Stimulated activated CD8-positive, alpha-beta memory T cell treated with anti-CD3 and anti-CD28 coated beads, Interleukin-4, amount 100 ng/mL, for 48 hours (primary cell): ENCODE measurements around the gene DDTL.

ENCODE experiments used
- DNase-seq: peaks from one replicate; pipeline ENCODE4 v3.0.0-alpha.2; 2020

Gene DDTL

DNA sequence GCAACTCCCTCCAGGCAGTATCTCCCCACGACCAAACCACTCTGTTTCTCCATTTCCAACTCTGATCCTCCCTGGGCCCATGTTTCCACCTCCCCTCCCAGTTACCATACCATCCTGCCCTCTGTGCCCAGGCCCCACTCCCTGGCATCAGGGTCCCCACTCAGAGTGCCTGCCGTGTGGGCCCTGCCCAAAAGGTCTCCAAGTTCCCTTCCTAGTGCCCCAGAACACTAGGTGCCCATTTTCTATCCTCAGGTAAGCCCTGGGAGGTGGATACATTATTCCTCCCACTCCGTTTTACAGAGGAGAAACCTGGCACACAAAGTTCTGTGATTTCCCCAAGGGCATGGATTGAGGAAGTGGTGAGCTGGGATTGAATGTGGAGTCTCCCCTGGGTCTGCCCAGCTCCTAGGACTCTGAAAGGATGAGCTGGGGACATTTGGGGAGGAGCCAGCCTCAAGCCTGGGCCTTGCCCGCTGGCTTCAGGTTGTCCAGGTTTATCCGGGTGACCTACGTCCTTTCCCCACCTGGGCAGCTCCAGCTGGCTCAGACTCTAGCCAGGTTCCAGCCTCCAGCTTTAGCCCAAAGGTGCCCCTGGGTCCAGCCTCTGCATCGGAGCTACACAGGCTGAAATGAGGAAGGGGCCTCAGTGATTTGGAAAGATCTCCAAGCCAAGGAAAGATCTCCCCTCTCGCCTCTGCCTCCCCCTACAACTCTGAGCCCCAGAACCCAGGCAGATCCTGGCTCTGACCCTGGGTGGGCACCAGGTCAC is 40.7 kb downstream of the DDTL start:
- no peak for DNase-seq

DNA sequence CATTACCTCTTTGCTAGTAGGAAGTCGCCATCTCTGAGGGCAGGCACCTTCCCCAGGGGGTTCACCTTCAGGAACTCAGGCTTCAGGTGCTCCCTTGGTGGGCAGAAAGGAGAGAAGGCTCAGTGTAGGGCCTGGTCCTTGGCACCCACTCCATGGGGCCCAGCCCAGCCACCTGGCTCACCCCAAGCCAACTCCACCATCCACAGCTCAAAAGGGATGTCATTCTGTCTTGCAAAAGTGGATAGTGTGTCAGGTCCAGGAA is 41.3 kb downstream of the DDTL start:
- no peak for DNase-seq

DNA sequence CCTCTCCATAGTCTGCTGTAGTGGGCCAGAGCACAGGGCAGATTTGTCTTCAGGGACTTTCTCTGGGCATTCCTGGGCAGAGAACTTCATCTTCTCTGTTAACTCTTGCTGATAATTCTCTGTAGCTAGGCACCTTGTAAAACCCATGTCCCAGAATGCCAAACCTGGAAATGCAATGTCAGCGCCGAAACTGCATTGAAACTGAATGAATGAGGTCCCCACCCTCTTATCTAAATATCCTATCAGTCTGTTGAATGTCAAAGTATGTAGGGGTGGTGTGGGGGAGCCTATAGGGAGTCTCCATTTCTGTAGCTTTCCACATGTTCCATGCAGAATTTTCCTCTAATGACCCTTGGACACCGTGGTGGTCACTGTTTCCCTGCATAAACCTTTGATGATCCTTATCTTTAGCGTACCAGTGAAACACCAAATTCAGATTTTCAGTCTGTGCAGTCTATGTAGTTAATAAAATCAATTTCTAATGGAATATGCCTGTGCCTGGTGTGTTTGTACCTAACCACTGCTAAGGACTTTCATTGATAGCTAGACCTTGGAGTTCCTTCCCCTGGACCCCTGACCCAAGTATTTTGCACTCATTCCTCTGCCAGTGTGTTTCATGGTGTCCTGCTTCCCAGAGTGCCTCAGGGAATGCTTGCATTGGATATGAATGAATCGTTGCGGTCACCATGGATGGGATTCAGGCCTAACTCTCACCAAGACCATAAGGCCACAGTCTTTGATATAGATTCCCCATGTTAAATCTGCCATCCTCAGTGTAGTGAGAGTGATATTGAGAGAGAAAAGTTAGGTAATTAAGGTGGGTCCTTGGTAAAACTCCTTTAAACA is 41.9 kb downstream of the DDTL start:
- DNase-seq, result no peak

DNA sequence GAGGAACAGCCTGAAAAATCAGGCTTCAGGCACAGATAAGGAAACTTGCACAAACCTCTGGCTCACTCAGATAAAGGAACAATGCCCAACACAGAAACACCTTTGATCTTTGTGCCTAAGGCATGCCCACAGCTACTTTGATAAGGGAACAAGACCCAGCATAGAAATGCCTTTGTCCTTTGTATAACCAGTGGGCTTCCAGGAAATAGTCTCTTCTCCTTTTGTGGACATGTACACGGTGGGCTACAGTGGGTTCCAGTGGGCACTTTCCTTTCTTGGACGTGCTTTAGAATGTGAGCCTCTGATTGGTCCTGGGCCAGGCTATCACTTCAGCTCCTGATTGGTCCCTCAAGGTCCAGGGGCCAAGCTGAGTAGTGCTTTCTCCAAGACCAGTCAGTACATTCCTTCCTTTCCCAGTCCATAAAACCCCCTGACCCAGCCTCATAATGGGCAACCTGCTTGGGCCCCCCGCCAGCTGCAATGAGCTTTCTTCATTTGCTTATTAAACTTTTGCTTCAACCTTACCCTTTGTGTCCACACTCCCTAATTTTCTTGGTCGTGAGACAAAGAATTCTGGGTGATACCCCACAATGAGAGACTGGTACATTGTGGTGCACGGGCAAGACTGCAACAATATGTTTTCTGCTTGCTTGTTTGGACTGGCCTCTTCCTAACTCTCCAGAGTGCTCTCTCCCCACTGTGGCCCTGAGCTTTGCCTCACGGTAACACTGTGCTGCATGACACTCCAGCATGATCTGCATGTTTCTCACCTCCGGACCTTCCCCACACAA is 42.7 kb downstream of the DDTL start:
- no peak for DNase-seq

DNA sequence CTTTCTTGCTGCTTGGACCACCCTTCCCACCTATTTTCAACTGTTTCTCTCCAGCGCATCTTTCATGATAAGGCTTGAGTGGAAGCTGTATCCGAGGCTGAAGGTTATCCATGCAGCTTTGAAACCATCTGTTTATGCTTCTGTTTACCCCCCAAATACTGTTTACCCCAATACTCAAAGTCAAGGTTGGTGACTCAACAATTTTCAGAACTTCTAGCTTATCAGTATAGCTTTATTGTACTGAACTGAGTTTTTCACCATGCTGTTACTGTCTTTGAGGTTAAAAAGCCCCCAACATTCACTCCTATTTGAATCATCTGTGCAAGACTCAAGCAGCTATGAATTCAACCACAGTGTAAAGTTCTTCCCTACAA is 43.3 kb downstream of the DDTL start:
- no peak for DNase-seq

DNA sequence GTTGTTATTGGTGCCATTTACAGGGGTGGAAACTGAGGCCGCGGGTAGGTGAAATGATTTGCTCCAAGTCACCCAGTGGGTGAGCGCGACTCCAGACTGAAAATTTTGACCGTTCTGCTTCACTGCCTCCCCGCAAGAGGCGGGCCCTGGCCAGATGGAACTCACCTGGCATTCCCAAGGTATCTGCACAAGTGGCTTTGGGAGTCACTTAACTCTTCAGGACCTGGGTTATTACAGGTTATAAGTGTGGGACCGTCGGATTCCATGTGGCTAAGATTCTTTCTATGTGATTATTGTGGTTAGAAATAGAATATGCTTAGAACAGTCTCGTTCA is 45.0 kb downstream of the DDTL start:
- DNase-seq, result no peak

DNA sequence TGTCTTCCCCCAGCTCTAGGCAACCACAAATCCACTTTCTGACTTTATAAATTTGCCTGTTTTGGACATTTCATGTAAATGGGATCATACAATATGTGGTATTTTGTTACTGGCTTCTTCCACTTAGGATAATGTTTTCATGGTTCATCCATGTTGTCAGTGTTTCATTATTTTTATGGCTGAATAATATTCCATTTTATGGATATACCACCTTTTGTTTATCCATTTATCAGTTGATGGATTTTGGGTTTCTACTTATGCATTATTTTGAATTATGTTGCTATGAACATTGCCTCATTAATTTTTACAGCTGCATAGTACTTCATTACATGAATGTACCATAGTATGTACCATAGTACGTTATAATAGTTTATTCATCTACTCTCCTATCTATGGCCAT is 49.5 kb downstream of the DDTL start:
- no peak for DNase-seq

DNA sequence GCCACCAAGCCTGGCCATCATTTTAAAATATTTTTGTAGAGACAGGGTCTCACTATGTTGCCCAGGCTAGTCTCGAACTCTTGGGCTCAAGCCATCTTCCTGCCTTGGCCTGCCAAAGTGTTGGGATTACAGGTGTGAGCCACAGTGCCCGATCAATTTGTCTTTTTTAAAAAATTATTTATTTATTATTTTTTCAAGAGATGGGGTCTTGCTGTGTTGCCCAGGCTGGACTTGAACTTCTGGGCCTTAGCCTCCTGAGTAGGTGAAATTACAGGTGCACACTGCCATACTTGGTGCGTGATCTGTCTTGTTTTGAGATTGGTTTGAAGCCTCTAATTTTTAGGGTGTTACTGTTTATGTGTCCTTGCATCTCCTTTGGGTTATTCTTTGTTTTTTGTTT is 54.6 kb downstream of the DDTL start:
- no peak for DNase-seq
